Gastroesophageal sphincter (tissue), 3 donors: Measurements from ENCODE around the gene C3orf38.

Source experiments
- CTCF ChIP-seq, 4 experiments: fragments of 200-600 bp in 2 of 4; fragments of 450-650 bp in 2 of 4; sonication (generic) in 1 of 4; IDR thresholded peaks; one replicate each; pipeline ENCODE4 v1.5.1; 2017 to 2019; ENCODE audit warnings: antibody characterized with exemption in 4 of 4, mild to moderate bottlenecking in 2 of 4, moderate library complexity in 2 of 4
- EP300 ChIP-seq: sonication (generic); formaldehyde crosslinking; IDR thresholded peaks from one replicate; pipeline ENCODE4 v1.6.1; 2017; ENCODE audit warnings: antibody characterized with exemption, mild to moderate bottlenecking
- POLR2A ChIP-seq, 2 donors: fragments of 450-650 bp; IDR thresholded peaks; one replicate each; pipeline ENCODE4 v1.6.1; 2017; ENCODE audit warnings: antibody characterized with exemption in 2 of 2, mild to moderate bottlenecking in 2 of 2, moderate library complexity in 1 of 2

GRCh38 chr3:88123526-88123925 is 26.2 kb upstream of the C3orf38 start:
- TF ChIP-seq CTCF (IDR thresholded peaks at IDR 0.05) (no peak), POLR2A (IDR thresholded peaks at IDR 0.05) (no peak), EP300 (no peak)
